GM12873 (cell line): ENCODE results near the gene CEACAM19.

ENCODE experiments used
- CTCF ChIP-seq: IDR thresholded peaks from 2 replicates; pipeline ENCODE4 v1.5.1; 2012; ENCODE audit warnings: low read depth, mild to moderate bottlenecking, moderate library complexity, low read length, control low read depth; ENCODE audit not compliant: insufficient read depth; ENCODE audit errors: missing control alignments

The CEACAM19 gene

GRCh38 chr19:44723299-44723951, 52.1 kb downstream of the CEACAM19 start:
- TF ChIP-seq CTCF, result no peak

- TF ChIP-seq CTCF, result peak; percentile 99
Observed at GRCh38 chr19:44723952-44724319, 52.7 kb downstream of the CEACAM19 start.

- no peak for TF ChIP-seq CTCF
Observed at GRCh38 chr19:44725251-44725650, 54.0 kb downstream of the CEACAM19 start.

GRCh38 chr19:44725684-44726083, 54.4 kb downstream of the CEACAM19 start:
- TF ChIP-seq CTCF, result no peak

GRCh38 chr19:44726465-44726864, 55.2 kb downstream of the CEACAM19 start:
- no peak for TF ChIP-seq CTCF

- TF ChIP-seq CTCF, result no peak
Observed at GRCh38 chr19:44728178-44728577, 56.9 kb downstream of the CEACAM19 start.

- TF ChIP-seq CTCF, result no peak
Observed at GRCh38 chr19:44729516-44730033, 58.3 kb downstream of the CEACAM19 start.
